GM12801 (cell line): ENCODE measurements around the gene CD300LF.

Experiments
- CTCF ChIP-seq: IDR thresholded peaks from one replicate; pipeline ENCODE4 v1.5.1; 2011; ENCODE audit warnings: control low read depth; ENCODE audit not compliant: insufficient read length; ENCODE audit errors: extremely low read depth

Gene CD300LF

GRCh38 chr17:74728033-74728701, 15.4 kb upstream of the CD300LF start:
- TF ChIP-seq CTCF, result no peak

- TF ChIP-seq CTCF, result no peak
Measured at GRCh38 chr17:74725111-74725510, 12.4 kb upstream of the CD300LF start.

GRCh38 chr17:74723891-74724290, 11.2 kb upstream of the CD300LF start:
- TF ChIP-seq CTCF, result no peak

- no peak for TF ChIP-seq CTCF
Measured at GRCh38 chr17:74722782-74723181, 10.1 kb upstream of the CD300LF start.

- TF ChIP-seq CTCF, result no peak
Measured at GRCh38 chr17:74720506-74720905, 7.8 kb upstream of the CD300LF start.

GRCh38 chr17:74715144-74715543, 2.4 kb upstream of the CD300LF start:
- no peak for TF ChIP-seq CTCF

- no peak for TF ChIP-seq CTCF
Measured at GRCh38 chr17:74713171-74713755, 540 bp upstream of the CD300LF start.
